Measurements from ENCODE around the gene TOX4. TPM values are rescaled to one million over a fixed set of nuclear protein-coding genes. Genes with fewer than 3 reads are reported as not detected.

Gene TOX4
- total and polyA plus RNA-seq, 2 of the 8 experiments (the other 6 are each of a cell fraction or from before 2014, with no cell fraction given) = 51.5 to 58.3 TPM

DNA sequence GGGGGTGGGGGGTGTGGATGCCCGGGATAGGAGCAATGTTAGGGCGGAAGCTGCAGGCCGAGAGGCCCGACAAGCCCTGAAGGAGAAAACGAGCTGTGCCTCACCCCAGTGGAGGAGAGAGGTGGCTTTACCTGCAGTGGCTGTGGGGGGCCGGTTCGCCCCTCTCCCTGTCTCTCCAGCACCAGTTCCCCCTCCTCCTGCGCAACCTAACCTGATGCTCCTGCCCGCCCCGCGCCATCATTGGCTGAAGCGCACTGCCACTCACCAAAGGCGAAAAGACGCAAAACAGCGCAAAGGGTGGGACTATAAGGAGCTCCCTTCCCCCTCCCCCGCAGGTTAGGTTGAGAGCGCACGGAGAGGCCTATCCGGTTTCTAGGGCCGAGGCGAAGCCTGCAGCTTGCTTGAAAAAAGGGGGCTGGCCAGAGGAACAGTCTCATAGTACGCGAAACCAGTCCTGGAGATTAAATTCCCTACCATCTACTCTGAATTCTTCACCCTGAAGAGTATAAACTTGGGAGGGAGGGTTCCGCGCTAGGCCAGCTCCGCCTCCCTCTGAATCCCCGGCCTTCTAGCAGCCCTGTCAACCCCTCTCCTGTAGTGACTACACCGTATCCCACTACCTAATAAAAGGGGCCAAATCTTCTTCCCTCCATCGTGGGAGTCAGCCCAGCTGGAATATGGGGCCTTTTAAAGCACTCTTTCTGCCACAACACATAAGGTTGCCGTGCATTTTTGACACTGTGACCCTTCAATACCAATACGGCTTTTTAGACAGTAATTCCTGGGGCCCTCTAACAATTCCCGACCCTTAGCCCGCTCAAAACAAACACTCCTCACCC lies 39.7 kb upstream of the TOX4 start (continued):
- TF ChIP-seq CHD1 (IDR thresholded peaks at IDR 0.05; ENCODE audit: low read depth, low read length) (no peak), HDAC6 (IDR thresholded peaks at IDR 0.05; ENCODE audit: low read depth, low read length) (no peak), KDM5A (IDR thresholded peaks at IDR 0.05; ENCODE audit: low read length) (no peak), SP1 (IDR thresholded peaks at IDR 0.05; ENCODE audit: low read depth, low read length) (peak; percentile 98), NRF1 (IDR thresholded peaks at IDR 0.05; ENCODE audit: low read depth, low read length) (peak; percentile 25; the same call in 1 of the 2 replicates), SP4 (IDR thresholded peaks at IDR 0.05; ENCODE audit: low read length) (no peak), GABPA (IDR thresholded peaks at IDR 0.05; ENCODE audit: borderline replicate concordance, insufficient read depth, low read length) (no peak; the same call in 1 of the 2 replicates), GTF2F1 (IDR thresholded peaks at IDR 0.05; ENCODE audit: borderline replicate concordance, low read depth, low read length) (no peak), POU5F1 (IDR thresholded peaks at IDR 0.05; ENCODE audit: low read depth, low read length) (no peak), RNF2 (IDR thresholded peaks at IDR 0.05; ENCODE audit: borderline replicate concordance, low read depth, low read length, missing control alignments, poor library complexity, severe bottlenecking) (no peak), JUND (IDR thresholded peaks at IDR 0.05; ENCODE audit: low read length) (no peak), CREB1 (IDR thresholded peaks at IDR 0.05) (peak; percentile 81), MAFK (IDR thresholded peaks at IDR 0.05; ENCODE audit: low read depth, low read length) (no peak), FOSL1 (IDR thresholded peaks at IDR 0.05; ENCODE audit: insufficient read depth, low read depth, low read length) (no peak), PHF8 (conservative IDR thresholded peaks at IDR 0.05; ENCODE audit: low read depth, low read length) (no peak), POLR2A (IDR thresholded peaks at IDR 0.05; ENCODE audit: control extremely low read depth in 1 of 2, low read depth in 2 of 2, low read length in 2 of 2) (peak; percentile 54 to 79), CHD2 (IDR thresholded peaks at IDR 0.05; ENCODE audit: low read length) (peak; percentile 96)
- TF ChIP-seq, protein P1, sequence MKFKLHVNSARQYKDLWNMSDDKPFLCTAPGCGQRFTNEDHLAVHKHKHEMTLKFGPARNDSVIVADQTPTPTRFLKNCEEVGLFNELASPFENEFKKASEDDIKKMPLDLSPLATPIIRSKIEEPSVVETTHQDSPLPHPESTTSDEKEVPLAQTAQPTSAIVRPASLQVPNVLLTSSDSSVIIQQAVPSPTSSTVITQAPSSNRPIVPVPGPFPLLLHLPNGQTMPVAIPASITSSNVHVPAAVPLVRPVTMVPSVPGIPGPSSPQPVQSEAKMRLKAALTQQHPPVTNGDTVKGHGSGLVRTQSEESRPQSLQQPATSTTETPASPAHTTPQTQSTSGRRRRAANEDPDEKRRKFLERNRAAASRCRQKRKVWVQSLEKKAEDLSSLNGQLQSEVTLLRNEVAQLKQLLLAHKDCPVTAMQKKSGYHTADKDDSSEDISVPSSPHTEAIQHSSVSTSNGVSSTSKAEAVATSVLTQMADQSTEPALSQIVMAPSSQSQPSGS (IDR thresholded peaks at IDR 0.05; ENCODE audit: low read length) = 0 out of 2 replicates have a peak, but pooled peaks have one; percentile 42
- TF ChIP-seq, protein P2, sequence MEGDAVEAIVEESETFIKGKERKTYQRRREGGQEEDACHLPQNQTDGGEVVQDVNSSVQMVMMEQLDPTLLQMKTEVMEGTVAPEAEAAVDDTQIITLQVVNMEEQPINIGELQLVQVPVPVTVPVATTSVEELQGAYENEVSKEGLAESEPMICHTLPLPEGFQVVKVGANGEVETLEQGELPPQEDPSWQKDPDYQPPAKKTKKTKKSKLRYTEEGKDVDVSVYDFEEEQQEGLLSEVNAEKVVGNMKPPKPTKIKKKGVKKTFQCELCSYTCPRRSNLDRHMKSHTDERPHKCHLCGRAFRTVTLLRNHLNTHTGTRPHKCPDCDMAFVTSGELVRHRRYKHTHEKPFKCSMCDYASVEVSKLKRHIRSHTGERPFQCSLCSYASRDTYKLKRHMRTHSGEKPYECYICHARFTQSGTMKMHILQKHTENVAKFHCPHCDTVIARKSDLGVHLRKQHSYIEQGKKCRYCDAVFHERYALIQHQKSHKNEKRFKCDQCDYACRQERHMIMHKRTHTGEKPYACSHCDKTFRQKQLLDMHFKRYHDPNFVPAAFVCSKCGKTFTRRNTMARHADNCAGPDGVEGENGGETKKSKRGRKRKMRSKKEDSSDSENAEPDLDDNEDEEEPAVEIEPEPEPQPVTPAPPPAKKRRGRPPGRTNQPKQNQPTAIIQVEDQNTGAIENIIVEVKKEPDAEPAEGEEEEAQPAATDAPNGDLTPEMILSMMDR (IDR thresholded peaks at IDR 0.05; ENCODE audit: control extremely low read depth in 1 of 3, insufficient read depth in 1 of 3, low read depth in 1 of 3, low read length in 3 of 3) = no peak
